PC-9 (cell line): ENCODE measurements around the gene LETMD1. TPM values are rescaled to one million over a fixed set of nuclear protein-coding genes. Genes with fewer than 3 reads are reported as not detected.

Experiments
- BruUV-seq: library from RNA; stranded (reverse); fragments of 400-500 nt; replicated peaks from 2 replicates; lab custom pipeline; 2021; lab: Mats Ljungman, UMichigan
- CTCF ChIA-PET: fragments of 300-600 bp; sonication (Branson Sonifier 250); formaldehyde crosslinking; loops from one replicate; lab custom pipeline; 2022; ENCODE audit warnings: antibody characterized with exemption; lab: Charles Lee
- POLR2A ChIA-PET: fragments of 300-600 bp; sonication (Branson Sonifier 250); formaldehyde crosslinking; loops from one replicate; lab custom pipeline; 2022; ENCODE audit warnings: antibody characterized with exemption; ENCODE audit not compliant: unreplicated experiment; lab: Charles Lee
- DNase-seq, 2 experiments: peaks; one replicate each; pipeline versions ENCODE4 v3.0.0 to v3.0.0-alpha.2; 2015 to 2022; ENCODE audit warnings: mixed read lengths in 1 of 2
- H2AFZ ChIP-seq: fragments of 200-600 bp; sonication (generic); 2 replicates; pipeline ENCODE4 v1.8.1; 2017; ENCODE audit warnings: antibody characterized with exemption
- H3F3A ChIP-seq: fragments of 200-600 bp; sonication (generic); 2 replicates; pipeline ENCODE4 v1.8.1; 2017; ENCODE audit warnings: antibody characterized with exemption, mild to moderate bottlenecking, low read depth; ENCODE audit not compliant: insufficient read depth
- H3K27ac ChIP-seq: fragments of 200-600 bp; sonication (generic); 2 replicates; pipeline ENCODE4 v1.6.1; 2016; ENCODE audit warnings: mixed run types
- H3K27me3 ChIP-seq: fragments of 200-600 bp; sonication (generic); 2 replicates; pipeline ENCODE4 v1.6.1; 2016; ENCODE audit warnings: low read depth, mixed run types; ENCODE audit not compliant: insufficient read depth
- H3K36me3 ChIP-seq: fragments of 200-600 bp; sonication (generic); 2 replicates; pipeline ENCODE4 v1.6.1; 2016; ENCODE audit warnings: low read depth, mixed run types
- H3K4me1 ChIP-seq: fragments of 200-600 bp; sonication (generic); replicated peaks from 2 replicates; pipeline ENCODE4 v1.6.1; 2016; ENCODE audit warnings: mixed run types; ENCODE audit not compliant: insufficient read depth
- H3K4me2 ChIP-seq: fragments of 200-600 bp; sonication (generic); 2 replicates; pipeline ENCODE4 v1.6.1; 2017; ENCODE audit warnings: mixed run types
- H3K4me3 ChIP-seq: fragments of 200-600 bp; sonication (generic); 2 replicates; pipeline ENCODE4 v1.6.1; 2016; ENCODE audit warnings: mixed run types
- H3K79me2 ChIP-seq: fragments of 200-600 bp; sonication (generic); 2 replicates; pipeline ENCODE4 v1.6.1; 2017; ENCODE audit warnings: low read depth, mixed run types
- H3K9me2 ChIP-seq: fragments of 200-600 bp; sonication (generic); 2 replicates; pipeline ENCODE4 v1.8.1; 2017; ENCODE audit warnings: mild to moderate bottlenecking; ENCODE audit not compliant: insufficient read depth
- H3K9me3 ChIP-seq: fragments of 200-600 bp; sonication (generic); 2 replicates; pipeline ENCODE4 v1.8.1; 2016; ENCODE audit warnings: low read depth; ENCODE audit not compliant: insufficient read depth
- H4K20me1 ChIP-seq: fragments of 200-600 bp; sonication (generic); 2 replicates; pipeline ENCODE4 v1.8.1; 2017; ENCODE audit not compliant: insufficient read depth
- EZH2 ChIP-seq: fragments of 200-600 bp; sonication (generic); IDR thresholded peaks from 2 replicates; pipeline ENCODE4 v1.8.0; 2017; ENCODE audit warnings: antibody characterized with exemption, low read depth
- intact Hi-C: fragments of 100-400 bp; cut with micrococcal nuclease; formaldehyde crosslinking; loops from one replicate; pipeline ENCODE4 v1.10.0; 2022; ENCODE audit not compliant: unreplicated experiment
- total RNA-seq: library from RNA; stranded (reverse); gene quantifications from 2 replicates; pipeline ENCODE4 v1.2.3, GENCODE V29; 2021
- TF ChIP-seq, protein P1 (sequence below): fragments of 200-600 bp; sonication (generic); conservative IDR thresholded peaks from 2 replicates; pipeline ENCODE4 v1.6.1; 2017; ENCODE audit warnings: mixed run types, antibody characterized with exemption, mild to moderate bottlenecking, moderate library complexity

The LETMD1 gene
- total RNA-seq, 1 experiment from 2014 or later, result 81.9 TPM

DNA sequence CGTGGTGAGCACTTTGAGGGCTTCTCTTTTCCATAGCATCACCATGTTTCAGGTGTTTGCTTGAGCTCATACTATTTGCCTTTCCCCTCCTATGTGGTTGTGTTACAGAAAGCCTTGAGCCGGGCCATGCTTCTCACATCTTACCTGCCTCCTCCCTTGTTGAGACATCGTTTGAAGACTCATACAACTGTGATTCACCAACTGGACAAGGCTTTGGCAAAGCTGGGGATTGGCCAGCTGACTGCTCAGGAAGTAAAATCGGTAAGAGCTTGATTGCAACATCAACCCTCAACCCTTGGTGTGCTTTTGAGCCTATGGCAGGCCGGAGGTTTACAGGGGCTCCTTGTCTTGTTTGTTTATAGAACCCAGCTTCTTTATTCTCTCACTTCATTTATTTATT lies 8.1 kb downstream of the LETMD1 start:
- Histone ChIP-seq H3K9me2 (no peaks in the 10 kb centered on the region), H4K20me1 (no peaks in the 10 kb centered on the region), H3K4me1 (no peaks in the 10 kb centered on the region; the same call in 1 of the 2 replicates), H3K4me2 (no peak overlapping the region), H3K4me3 (no peak overlapping the region), H3K79me2 (no peaks in the 10 kb centered on the region), H3K27me3 (no peaks in the 10 kb centered on the region), H3K27ac (no peak overlapping the region), H2AFZ (no peak overlapping the region), H3K9me3 (no peaks in the 10 kb centered on the region), H3K36me3 (peaks cover 45% of the 10 kb centered on the region), H3F3A (peaks cover 15% of the 10 kb centered on the region; the same call in 1 of the 2 replicates)
- no TSS peak for BruUV-seq
- intact Hi-C loops, result no loop called here
- ChIA-PET CTCF (no interaction called here), POLR2A (no interaction called here)
- DNase-seq, result peak in 1 of 2 experiments; percentile 71
- TF ChIP-seq, protein P1, sequence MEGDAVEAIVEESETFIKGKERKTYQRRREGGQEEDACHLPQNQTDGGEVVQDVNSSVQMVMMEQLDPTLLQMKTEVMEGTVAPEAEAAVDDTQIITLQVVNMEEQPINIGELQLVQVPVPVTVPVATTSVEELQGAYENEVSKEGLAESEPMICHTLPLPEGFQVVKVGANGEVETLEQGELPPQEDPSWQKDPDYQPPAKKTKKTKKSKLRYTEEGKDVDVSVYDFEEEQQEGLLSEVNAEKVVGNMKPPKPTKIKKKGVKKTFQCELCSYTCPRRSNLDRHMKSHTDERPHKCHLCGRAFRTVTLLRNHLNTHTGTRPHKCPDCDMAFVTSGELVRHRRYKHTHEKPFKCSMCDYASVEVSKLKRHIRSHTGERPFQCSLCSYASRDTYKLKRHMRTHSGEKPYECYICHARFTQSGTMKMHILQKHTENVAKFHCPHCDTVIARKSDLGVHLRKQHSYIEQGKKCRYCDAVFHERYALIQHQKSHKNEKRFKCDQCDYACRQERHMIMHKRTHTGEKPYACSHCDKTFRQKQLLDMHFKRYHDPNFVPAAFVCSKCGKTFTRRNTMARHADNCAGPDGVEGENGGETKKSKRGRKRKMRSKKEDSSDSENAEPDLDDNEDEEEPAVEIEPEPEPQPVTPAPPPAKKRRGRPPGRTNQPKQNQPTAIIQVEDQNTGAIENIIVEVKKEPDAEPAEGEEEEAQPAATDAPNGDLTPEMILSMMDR, result no peak
- no peak for TF ChIP-seq EZH2

DNA sequence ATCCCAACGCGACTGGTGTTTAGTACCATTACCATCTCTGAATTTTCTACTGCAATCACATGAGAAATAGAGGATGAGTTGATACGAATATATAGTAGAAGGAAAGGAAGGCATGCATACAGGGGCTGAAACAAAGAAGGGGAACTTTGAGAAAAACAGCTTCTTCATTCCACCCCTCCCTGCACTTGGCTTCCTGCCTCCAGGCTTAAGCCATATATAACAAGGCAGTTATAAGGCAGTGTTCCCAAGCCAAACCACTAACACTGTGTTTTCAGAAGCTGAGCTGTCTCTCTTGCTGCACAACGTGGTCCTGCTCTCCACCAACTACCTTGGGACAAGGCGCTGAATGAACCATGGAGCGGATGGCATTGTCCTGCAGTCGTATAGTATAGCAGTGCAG lies 11.0 kb downstream of the LETMD1 start:
- DNase-seq, result no peak
- TF ChIP-seq, protein P1, result no peak
- TF ChIP-seq EZH2, result no peak
- CTCF ChIA-PET, result no interaction called here

DNA sequence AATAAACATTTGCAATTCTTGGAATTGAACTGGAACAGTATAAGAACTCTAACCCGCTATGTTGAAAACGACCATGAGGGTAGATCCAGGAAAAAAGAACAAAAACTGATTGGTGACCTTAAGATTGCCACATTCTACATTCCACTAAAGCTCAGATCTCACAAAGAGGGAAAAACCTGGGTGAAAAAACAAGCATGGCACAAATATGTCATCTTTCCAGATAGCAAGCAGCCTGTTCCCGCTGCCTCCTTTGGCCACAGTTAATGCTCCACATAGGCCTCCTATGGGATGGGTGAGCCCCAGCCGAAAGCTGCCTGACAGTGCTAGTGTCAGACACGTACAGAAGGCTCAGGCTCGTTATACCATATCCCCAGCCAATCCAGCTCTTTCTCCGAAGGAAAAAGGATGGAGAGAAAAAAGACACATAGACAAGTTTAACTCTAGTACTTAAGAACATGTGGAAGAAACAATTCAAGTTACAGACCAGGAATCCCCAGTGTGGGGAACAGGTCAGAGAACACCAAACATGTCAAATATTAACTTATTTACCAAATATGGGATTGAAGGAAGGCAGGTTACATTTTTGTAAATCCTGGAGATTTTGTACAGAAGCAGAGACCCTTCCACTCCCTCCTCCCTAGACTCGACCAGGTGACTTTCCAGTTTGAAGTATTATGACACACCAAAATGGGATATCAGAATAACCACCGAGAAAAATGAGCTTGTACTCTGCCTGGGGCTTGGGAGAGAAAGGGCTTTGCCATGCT lies 14.7 kb downstream of the LETMD1 start:
- peaks cover 37% of the 10 kb centered on the region; the same call in 1 of the 2 replicates for H3F3A ChIP-seq
- no peaks in the 10 kb centered on the region for H3K9me2 ChIP-seq
- no peaks in the 10 kb centered on the region for H3K9me3 ChIP-seq
- TF ChIP-seq, protein P1, result no peak
- no peak for TF ChIP-seq EZH2
- no peaks in the 10 kb centered on the region for H3K27me3 ChIP-seq
- CTCF ChIA-PET, result interaction anchor here (0.5 kb wide), 1 partner anchor 11 kb away, joined by 6 read pairs; no protein-coding TSS in a partner anchor
- H2AFZ ChIP-seq, result no peak overlapping the region
- H4K20me1 ChIP-seq, result no peaks in the 10 kb centered on the region
- H3K79me2 ChIP-seq, result no peaks in the 10 kb centered on the region
- POLR2A ChIA-PET, result interaction anchor here (0.6 to 0.7 kb wide), 2 partner anchors 48 to 309 kb away, joined by 4 to 5 read pairs; no protein-coding TSS in a partner anchor
- DNase-seq, result no peak
- H3K4me2 ChIP-seq, result no peak overlapping the region
- peaks cover 27% of the 10 kb centered on the region for H3K36me3 ChIP-seq
- H3K27ac ChIP-seq, result no peak overlapping the region
- no peak overlapping the region for H3K4me3 ChIP-seq
- intact Hi-C loops, result no loop called here
- BruUV-seq, result no TSS peak
- no peaks in the 10 kb centered on the region for H3K4me1 ChIP-seq

More for the DNA sequence above, 11.0 kb downstream of the LETMD1 start:
- Histone ChIP-seq H3K4me3 (no peak overlapping the region), H3K27me3 (no peaks in the 10 kb centered on the region), H3K4me2 (no peak overlapping the region), H2AFZ (no peak overlapping the region), H3K36me3 (peaks cover 38% of the 10 kb centered on the region; the same call in 1 of the 2 replicates), H4K20me1 (no peaks in the 10 kb centered on the region), H3F3A (peaks cover 30% of the 10 kb centered on the region; the same call in 1 of the 2 replicates), H3K9me2 (no peaks in the 10 kb centered on the region), H3K27ac (no peak overlapping the region), H3K4me1 (no peaks in the 10 kb centered on the region; the same call in 1 of the 2 replicates), H3K9me3 (no peaks in the 10 kb centered on the region), H3K79me2 (no peaks in the 10 kb centered on the region)
- intact Hi-C loops, result no loop called here
- POLR2A ChIA-PET, result no interaction called here
- no TSS peak for BruUV-seq
